K562 (cell line): ENCODE data around the gene MYH11. TPM values are rescaled to one million over a fixed set of nuclear protein-coding genes. Genes with fewer than 3 reads are reported as not detected.

Experiments used
- ATF1 ChIP-seq, 2 experiments: fragments of 450-650 bp in 1 of 2; IDR thresholded peaks; 2 replicates each; pipeline ENCODE4 v1.6.1; 2016; ENCODE audit warnings: missing compliant biosample characterization in 1 of 2, missing genetic modification characterization in 1 of 2
- BMI1 ChIP-seq: fragments of 150-350 bp; IDR thresholded peaks from 2 replicates; pipeline ENCODE4 v1.6.1; 2014; ENCODE audit warnings: low read length
- CBX8 ChIP-seq: fragments of 200-600 bp; sonication (generic); IDR thresholded peaks from 2 replicates; pipeline ENCODE4 v1.6.1; 2012; ENCODE audit warnings: borderline replicate concordance, mixed run types, low read depth, mild to moderate bottlenecking, moderate library complexity, mixed read lengths, low read length, control low read depth, inconsistent platforms; ENCODE audit not compliant: poor library complexity, severe bottlenecking; ENCODE audit errors: extremely low read depth
- CXXC5 ChIP-seq: fragments of 250-450 bp; sonication (Bioruptor Pico); IDR thresholded peaks from 2 replicates; pipeline ENCODE4 v1.8.0; 2022; ENCODE audit warnings: inconsistent platforms, mild to moderate bottlenecking, moderate library complexity
- DPF2 ChIP-seq: fragments of 450-650 bp; IDR thresholded peaks from 2 replicates; pipeline ENCODE4 v1.6.1; 2016
- ERF ChIP-seq: fragments of 450-650 bp; formaldehyde crosslinking; IDR thresholded peaks from 2 replicates; pipeline ENCODE4 v1.4.0; 2020; ENCODE audit warnings: mild to moderate bottlenecking, mixed read lengths
- ESRRA ChIP-seq: fragments of 450-650 bp; IDR thresholded peaks from 2 replicates; pipeline ENCODE4 v1.6.1; 2014; ENCODE audit warnings: low read depth, mild to moderate bottlenecking, moderate library complexity, borderline replicate concordance
- MAZ ChIP-seq, 2 experiments: fragments of 450-650 bp in 1 of 2; sonication (generic) in 1 of 2; formaldehyde crosslinking; IDR thresholded peaks in 1 of 2; conservative IDR thresholded peaks in 1 of 2; 2 replicates each; pipeline versions ENCODE4 v1.4.0 to v1.5.0; 2020; ENCODE audit warnings: mild to moderate bottlenecking in 1 of 2, missing genetic modification reagents in 1 of 2
- MLLT1 ChIP-seq, 2 experiments: fragments of 450-650 bp; IDR thresholded peaks; 2 replicates each; pipeline ENCODE4 v1.6.1; 2016
- MTF1 ChIP-seq: fragments of 250-450 bp; sonication (Bioruptor Pico); IDR thresholded peaks from 2 replicates; pipeline ENCODE4 v1.9.0; 2021; ENCODE audit warnings: moderate library complexity, mild to moderate bottlenecking, inconsistent platforms, borderline replicate concordance
- OTX1 ChIP-seq: fragments of 450-650 bp; formaldehyde crosslinking; IDR thresholded peaks from 2 replicates; pipeline ENCODE4 v1.4.0; 2022; ENCODE audit warnings: mild to moderate bottlenecking
- RBM14 ChIP-seq: fragments of 200-400 bp; formaldehyde crosslinking; IDR thresholded peaks from 2 replicates; pipeline ENCODE4 v1.6.1; 2018; ENCODE audit warnings: low read depth, mild to moderate bottlenecking, low read length, moderate library complexity, borderline replicate concordance; ENCODE audit not compliant: insufficient read depth
- SMARCB1 ChIP-seq: IDR thresholded peaks from 2 replicates; pipeline ENCODE4 v1.6.1; 2011; ENCODE audit warnings: improper control_type of control experiment, low read depth; ENCODE audit not compliant: insufficient read length
- SRF ChIP-seq, 2 experiments: fragments of 250-450, 450-650 bp in 1 of 2; sonication (Bioruptor Pico) in 1 of 2; sonication (generic) in 1 of 2; formaldehyde crosslinking; IDR thresholded peaks; 2 replicates each; pipeline versions ENCODE4 v1.5.0 to v1.5.1; 2020 to 2022; ENCODE audit warnings: mild to moderate bottlenecking in 1 of 2, missing genetic modification reagents in 1 of 2
- ZFP36 ChIP-seq: fragments of 150-350 bp; IDR thresholded peaks from 2 replicates; pipeline ENCODE4 v1.6.1; 2018; ENCODE audit warnings: low read length, low read depth; ENCODE audit not compliant: partially characterized antibody
- ZNF224 ChIP-seq: sonication (generic); formaldehyde crosslinking; IDR thresholded peaks from 2 replicates; pipeline ENCODE4 v1.8.0; 2022; ENCODE audit warnings: mild to moderate bottlenecking, missing genetic modification reagents
- ZNF41 ChIP-seq: fragments of 250-450 bp; sonication (Bioruptor Pico); conservative IDR thresholded peaks from 2 replicates; pipeline ENCODE4 v1.4.0; 2020; ENCODE audit warnings: mild to moderate bottlenecking
- ZNF764 ChIP-seq: fragments of 250-450 bp; sonication (Bioruptor Pico); IDR thresholded peaks from 2 replicates; pipeline ENCODE4 v1.4.0; 2020; ENCODE audit warnings: low read depth, mild to moderate bottlenecking, moderate library complexity
- polyA plus RNA-seq, 8 experiments: library from polyadenylated mRNA; depleted of rRNA in 4 of 8; stranded (reverse) in 5 of 8; unstranded in 3 of 8; fragments of >200 nt; fragmentation: Nextera tagmentation in 2 of 8; fragmentation: Illumina TruSeq in 1 of 8; extraction: Ambion mirVana in 2 of 8; extraction: Trizol in 1 of 8; gene quantifications; 2 replicates each; pipeline versions ENCODE4 v1.2.1 to v1.2.3, GENCODE V29; 2011 to 2014; ENCODE audit warnings: inconsistent platforms in 1 of 8, missing spikeins in 1 of 8
- total RNA-seq, 7 experiments: library from RNA; depleted of rRNA in 6 of 7; stranded (reverse); fragments of >200 nt in 6 of 7; fragmentation: Illumina TruSeq in 2 of 7; extraction: Trizol in 2 of 7; gene quantifications; 2 replicates each; pipeline versions ENCODE4 v1.2.1 to v1.2.3, GENCODE V29; 2011 to 2021; ENCODE audit warnings: low replicate concordance in 1 of 7
- TF ChIP-seq, protein P1 (sequence below): fragments of 250-450 bp; sonication (Bioruptor Pico); IDR thresholded peaks from 2 replicates; pipeline ENCODE4 v1.5.0; 2021; ENCODE audit warnings: mild to moderate bottlenecking, moderate library complexity
- TF ChIP-seq, protein P2 (sequence below), 2 experiments: fragments of 450-650 bp; conservative IDR thresholded peaks; 2 replicates each; pipeline ENCODE4 v1.6.1; 2017; ENCODE audit warnings: mild to moderate bottlenecking in 2 of 2, moderate library complexity in 2 of 2

MYH11 gene
- total and polyA plus RNA-seq, 9 of the 15 experiments (the other 6 are each of a cell fraction or from before 2014, with no cell fraction given), result 0.05 to 0.47 (median 0.08) TPM; not detected in 5

DNA sequence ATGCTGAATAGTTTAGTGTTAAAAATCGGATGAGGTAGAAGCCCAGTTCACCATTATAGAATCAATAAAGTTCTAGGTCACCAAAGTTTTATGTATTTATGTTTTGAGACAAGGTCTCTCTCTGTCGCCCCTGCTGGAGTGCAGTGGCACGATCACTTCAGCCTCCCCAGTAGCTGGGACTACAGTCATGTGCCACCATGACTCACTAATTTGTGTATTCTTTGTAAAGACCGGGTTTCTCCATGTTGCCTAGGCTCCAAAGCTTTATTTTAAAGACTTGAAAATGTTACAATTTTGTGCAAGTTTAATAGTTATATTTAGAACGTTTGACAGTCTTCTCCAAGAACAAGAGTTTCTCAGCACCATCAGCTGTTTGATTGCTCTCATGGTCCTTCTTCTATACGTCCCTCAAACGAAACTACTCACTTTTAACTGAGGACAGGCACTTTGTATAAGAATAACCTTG is 174.7 kb downstream of the MYH11 start (continued):
- TF ChIP-seq ZNF224 (CRISPR knock-in tag) (no peak), OTX1 (CRISPR knock-in tag) (no peak), MTF1 (CRISPR knock-in tag) (no peak), MLLT1 (IDR thresholded peaks at IDR 0.05) (no peak), SRF (CRISPR knock-in tag; IDR thresholded peaks at IDR 0.05) (no peak), ESRRA (no peak), ZFP36 (no peak), ATF1 (CRISPR knock-in tag; IDR thresholded peaks at IDR 0.05) (no peak), ATF1 (tag; IDR thresholded peaks at IDR 0.05) (no peak), CBX8 (no peak), CXXC5 (CRISPR knock-in tag) (peak; percentile 27; the same call in 1 of the 2 replicates), ZNF41 (CRISPR knock-in tag) (0 out of 2 replicates have a peak, but pooled peaks have one; percentile 18), ERF (CRISPR knock-in tag) (0 out of 2 replicates have a peak, but pooled peaks have one; percentile 27), RBM14 (no peak), ZNF764 (CRISPR knock-in tag) (no peak), SMARCB1 (no peak), DPF2 (peak; percentile 73), MAZ (CRISPR knock-in tag; conservative IDR thresholded peaks at IDR 0.05 in 1 of 2, IDR thresholded peaks at IDR 0.05 in 1 of 2) (peak in 1 of 2 experiments; percentile 34; a peak in 1 of 4 replicates), BMI1 (no peak)
- TF ChIP-seq, protein P1, sequence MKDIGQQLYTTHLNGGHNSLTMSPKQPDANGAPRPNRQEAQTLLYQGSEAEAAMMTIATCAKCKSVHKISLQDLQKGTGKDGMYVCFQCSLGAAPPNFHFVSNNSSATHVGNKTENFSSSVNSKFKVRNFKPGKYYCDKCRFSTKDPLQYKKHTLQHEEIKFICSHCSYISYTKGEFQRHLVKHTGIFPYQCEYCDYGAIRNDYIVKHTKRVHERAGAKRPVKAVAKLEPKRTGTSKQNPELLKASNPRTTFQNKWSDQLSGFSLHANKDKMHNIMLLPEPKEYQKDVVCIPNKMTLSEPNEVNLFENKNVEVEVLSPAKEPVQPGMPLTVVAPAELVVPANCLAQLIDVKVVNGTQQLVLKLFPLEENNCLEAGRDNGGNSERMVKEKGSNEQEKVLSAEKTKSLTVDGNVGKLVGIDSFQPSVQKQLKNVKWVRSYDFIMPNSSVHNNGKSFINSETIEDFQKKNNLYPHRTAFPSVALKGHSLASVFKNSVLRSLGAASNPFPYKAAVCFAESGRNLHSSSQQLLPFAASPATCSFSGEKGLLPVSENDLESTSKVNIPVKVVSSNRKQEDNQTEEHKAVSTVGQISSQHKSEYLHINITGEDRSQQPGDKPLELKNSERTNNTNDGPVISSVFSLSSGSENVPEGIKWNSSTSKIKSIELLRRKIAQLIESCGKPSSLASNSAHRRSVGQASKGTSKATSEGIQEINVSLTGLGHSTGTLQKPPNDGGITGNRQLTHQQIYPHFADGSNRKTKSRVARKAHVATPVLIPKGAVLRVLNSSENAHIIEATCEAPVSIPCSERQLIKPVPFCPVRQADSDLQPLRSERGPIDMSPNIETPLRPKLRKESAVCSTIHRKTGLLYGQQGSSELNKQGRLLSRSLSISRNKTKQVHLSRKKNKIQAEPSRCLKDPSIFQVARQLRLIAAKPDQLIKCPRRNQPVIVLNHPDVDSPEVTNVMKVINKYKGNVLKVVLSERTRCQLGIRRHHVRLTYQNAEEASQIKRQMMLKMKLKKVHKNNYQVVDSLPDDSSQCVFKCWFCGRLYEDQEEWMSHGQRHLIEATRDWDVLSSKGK (CRISPR knock-in tag), result no peak
- TF ChIP-seq, protein P2, sequence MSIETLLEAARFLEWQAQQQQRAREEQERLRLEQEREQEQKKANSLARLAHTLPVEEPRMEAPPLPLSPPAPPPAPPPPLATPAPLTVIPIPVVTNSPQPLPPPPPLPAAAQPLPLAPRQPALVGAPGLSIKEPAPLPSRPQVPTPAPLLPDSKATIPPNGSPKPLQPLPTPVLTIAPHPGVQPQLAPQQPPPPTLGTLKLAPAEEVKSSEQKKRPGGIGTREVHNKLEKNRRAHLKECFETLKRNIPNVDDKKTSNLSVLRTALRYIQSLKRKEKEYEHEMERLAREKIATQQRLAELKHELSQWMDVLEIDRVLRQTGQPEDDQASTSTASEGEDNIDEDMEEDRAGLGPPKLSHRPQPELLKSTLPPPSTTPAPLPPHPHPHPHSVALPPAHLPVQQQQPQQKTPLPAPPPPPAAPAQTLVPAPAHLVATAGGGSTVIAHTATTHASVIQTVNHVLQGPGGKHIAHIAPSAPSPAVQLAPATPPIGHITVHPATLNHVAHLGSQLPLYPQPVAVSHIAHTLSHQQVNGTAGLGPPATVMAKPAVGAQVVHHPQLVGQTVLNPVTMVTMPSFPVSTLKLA (conservative IDR thresholded peaks at IDR 0.05), result peak; percentile 29 to 39; a peak in 1 of 4 replicates
